HUDEP-2 (cell line): ENCODE results near the gene FTH1.
"Not testable (repeated sequence)": the region's sequence is repeated elsewhere in the genome, so short reads cannot be mapped to it uniquely, and the experiment has no call there.

Source experiments
- DNase-seq, 76 experiments: peaks; one replicate each; lab custom pipeline; 2025; ENCODE audit not compliant: unreplicated experiment in 76 of 76; lab: John Stamatoyannopoulos, UW

The FTH1 gene

DNA sequence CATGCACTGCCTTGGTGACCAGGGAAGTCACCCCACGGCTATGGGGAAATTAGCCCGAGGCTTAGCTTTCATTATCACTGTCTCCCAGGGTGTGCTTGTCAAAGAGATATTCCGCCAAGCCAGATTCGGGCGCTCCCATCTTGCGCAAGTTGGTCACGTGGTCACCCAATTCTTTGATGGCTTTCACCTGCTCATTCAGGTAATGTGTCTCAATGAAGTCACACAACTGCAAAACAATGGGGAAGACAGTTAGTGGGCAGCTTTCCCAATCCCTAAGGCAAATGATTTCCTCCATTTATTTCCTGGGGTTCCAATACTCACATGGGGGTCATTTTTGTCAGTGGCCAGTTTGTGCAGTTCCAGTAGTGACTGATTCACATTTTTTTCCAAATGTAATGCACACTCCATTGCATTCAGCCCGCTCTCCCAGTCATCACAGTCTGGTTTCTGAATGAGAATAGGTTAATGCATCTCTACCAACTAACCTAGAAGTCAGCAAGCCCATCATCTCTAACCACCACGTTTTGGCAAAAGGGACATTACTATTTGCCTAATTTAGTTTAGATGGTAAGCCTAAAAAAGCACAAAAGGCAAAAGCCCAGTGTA lies 2.7 kb downstream of the FTH1 start:
- DNase-seq: peak in 42 of 76 experiments; percentile 7 to 64 (median 30)

DNA sequence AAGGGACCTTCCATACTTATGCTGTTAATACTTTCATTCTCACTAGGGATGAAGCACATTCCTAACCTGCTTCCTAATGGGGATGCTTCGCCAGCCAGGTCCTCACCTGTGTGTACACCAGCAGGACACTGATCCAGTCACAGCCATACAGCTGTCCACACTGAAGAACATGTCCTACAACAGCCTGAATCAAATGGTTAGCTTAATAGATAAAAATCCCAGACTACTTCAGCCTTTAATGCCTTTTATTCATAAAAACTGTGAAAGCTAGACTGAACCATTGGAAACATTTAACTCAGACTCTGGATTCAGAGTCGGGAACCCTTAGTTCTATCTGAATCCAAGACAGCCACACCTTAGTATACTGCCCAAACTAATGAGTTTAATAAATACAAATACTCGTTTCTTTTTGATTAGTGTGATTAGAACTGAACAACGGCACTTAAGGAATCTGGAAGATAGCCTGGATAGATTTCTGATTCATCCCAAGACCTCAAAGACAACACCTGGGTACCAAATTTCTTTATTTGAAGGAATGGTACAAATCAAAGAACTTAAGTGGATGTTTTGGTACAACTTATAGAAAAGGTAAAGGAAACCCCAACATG lies 3.3 kb downstream of the FTH1 start:
- peak in 17 of 76 experiments; percentile 25 to 78 (median 53) for DNase-seq

DNA sequence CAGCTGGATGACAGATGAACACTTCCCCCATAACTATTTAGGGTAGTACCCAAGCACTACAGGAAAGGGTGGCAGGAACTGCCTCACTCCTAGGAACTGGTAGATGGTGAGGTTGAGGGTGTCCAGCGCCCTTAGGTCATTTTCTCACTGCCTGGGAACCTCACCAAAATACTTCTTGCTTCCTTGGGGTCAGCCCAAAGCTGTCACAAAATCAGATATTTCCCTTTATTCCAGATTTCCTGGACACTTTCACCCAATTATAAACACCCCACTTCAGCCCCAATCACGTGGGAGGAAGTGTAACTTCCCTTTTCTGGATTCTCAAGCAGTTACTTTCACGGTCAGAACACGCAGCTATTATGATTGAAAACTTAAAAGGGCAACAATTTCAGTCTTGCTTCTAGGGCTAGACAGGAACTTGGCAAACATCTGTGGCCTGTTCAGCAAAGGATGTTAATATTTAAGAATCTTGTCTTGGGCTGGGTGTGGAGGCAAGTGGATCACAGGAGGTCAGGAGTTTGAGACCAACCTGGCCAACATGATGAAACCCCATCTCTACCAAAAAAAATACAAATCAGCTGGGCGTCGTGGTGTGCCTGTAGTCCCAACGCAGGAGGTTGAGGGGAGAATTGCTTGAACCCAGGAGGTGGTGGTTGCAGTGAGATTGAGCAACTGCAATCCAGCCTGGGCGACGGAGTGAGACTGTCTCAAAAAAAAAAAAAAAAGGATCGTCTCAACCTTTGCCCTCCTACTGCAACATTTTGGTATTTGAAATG lies 4.0 kb downstream of the FTH1 start:
- peak in 59 of 76 experiments; percentile 24 to 89 (median 62) for DNase-seq

DNA sequence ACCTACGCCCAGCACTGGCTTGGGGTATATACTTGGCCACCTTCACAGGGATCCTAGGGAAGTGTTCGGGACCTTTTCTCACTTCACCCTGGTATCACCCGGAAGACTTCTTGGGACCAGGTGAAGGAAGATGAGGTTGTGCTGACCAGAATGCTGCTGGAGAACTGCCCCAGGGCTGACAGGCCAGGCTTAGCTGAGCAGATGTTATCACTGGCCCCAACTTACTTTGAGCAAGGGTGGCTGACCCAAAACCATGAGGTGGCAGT lies 4.5 kb downstream of the FTH1 start:
- peak in 15 of 76 experiments; percentile 28 to 70 (median 41) for DNase-seq

DNA sequence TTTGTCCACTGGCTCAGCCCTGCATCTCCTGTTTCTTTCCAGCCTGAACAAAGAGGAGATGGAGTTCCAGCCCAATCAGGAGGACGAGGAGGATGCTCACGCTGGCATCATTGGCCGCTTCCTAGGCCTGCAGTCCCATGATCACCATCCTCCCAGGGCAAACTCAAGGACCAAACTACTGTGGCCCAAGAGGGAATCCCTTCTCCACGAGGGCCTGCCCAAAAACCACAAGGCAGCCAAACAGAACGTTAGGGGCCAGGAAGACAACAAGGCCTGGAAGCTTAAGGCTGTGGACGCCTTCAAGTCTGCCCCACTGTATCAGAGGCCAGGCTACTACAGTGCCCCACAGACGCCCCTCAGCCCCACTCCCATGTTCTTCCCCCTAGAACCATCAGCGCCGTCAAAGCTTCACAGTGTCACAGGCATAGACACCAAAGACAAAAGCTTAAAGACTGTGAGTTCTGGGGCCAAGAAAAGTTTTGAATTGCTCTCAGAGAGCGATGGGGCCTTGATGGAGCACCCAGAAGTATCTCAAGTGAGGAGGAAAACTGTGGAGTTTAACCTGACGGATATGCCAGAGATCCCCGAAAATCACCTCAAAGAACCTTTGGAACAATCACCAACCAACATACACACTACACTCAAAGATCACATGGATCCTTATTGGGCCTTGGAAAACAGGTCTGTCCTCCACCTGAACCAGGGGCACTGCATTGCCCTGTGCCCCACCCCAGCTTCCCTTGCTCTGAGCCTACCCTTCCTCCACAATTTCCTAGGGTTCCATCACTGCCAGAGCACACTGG lies 5.0 kb downstream of the FTH1 start:
- peak in 3 of 76 experiments; percentile 26 to 57 (median 53) for DNase-seq

DNA sequence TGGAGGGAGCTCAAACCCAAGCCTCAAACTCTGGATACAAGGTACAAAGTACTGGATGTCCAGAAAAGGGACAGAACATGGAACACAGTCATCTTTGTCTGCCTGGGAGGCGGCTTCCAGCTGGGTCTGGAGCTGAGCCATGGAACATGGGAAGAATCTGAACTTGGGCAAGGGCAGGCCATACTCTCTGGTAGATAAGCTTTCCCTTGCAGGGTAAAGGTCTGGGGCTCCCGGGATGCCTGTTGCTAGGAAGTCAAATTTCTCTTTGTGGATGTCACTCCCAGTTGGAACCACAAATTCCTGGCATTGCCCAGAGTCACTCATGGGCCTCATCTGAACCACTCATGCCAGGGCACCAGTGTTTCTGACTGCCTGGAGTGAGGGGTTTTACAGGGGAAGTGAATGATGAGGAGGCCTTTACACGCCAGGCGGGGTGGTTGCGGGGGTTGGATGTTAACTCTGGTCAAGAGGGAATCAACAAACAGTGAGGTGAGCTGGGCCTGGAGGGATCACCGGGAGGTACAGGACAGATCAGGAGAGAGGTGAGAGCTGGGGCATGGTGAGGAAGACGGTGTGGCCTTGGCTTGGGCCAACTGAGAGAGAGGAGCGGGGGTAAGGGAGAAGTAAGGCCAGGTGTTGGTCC lies 5.7 kb downstream of the FTH1 start:
- peak in 1 of 76 experiments; percentile 10 for DNase-seq

DNA sequence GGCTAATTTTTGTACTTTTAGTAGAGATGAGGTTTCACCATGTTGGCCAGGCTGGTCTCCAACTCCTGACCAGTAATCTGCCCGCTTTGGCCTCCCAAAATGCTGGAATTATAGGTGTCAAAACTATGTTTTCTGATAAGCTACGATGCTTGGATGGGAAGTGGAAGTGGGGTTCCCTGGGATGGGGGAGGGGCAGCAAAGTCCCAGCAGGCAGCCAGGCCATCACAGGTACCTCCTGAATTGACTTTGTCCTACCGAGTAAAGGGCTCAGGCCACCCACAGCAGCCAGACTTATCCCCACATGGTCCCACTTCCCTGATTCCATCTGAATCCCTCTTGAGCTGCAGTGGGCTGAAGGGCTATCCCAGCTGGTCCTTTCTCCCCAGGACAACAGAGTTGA lies 6.9 kb downstream of the FTH1 start:
- DNase-seq: no peak

DNA sequence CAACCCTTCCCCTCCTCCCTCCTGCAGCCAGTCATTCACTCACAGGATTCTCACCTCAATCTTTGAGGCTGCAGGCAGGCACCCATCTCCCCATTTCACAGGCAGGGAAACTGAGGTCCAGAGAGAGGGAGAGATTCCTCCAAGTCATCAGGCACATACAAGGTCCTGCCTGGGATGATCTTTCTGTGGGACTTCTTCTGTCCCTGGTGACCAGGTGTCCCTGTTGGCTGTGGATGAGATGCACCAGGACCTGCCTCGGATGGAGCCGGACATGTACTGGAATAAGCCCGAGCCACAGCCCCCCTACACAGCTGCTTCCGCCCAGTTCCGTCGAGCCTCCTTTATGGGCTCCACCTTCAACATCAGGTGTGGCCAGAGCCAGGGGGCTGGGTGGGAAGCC lies 7.8 kb downstream of the FTH1 start:
- DNase-seq: no peak

DNA sequence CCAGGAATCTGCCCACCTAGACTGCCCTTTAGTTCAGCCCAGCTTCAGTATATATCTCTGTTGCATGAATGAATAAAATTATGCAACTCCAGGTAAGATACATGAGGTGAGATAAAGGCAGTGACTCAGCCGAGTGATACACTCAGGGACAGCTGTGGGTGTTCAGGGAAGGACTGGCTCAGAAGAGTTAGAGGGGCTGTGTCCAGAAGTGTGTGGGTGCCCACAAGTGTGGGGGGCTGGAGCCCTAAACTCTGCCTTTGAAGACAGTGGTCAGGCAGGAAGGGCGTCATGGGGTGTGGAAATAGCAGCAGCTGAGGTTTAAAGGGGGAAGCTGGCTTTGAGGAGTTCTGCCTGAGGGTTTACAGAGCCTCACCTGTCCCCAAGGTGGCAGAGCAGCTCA lies 8.3 kb downstream of the FTH1 start:
- DNase-seq: no peak

DNA sequence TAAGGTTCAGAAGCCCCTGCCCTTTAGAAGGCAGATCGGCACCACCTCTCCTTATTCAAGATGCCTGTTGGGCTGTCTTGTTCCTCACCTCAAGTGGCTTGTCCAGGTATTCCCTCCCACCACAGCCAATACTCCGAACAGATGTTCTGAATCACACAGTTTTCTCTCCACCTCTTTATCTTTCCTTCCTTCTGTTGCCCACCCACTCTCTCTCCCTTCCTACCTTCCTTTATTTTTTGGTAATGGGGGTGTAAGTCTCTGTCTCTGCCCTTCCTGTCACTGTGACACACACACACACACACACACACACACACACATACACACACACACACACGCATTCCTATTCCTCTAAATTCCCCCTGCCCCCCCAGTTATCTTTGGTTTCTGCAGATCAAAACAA lies 8.8 kb downstream of the FTH1 start:
- no peak for DNase-seq

DNA sequence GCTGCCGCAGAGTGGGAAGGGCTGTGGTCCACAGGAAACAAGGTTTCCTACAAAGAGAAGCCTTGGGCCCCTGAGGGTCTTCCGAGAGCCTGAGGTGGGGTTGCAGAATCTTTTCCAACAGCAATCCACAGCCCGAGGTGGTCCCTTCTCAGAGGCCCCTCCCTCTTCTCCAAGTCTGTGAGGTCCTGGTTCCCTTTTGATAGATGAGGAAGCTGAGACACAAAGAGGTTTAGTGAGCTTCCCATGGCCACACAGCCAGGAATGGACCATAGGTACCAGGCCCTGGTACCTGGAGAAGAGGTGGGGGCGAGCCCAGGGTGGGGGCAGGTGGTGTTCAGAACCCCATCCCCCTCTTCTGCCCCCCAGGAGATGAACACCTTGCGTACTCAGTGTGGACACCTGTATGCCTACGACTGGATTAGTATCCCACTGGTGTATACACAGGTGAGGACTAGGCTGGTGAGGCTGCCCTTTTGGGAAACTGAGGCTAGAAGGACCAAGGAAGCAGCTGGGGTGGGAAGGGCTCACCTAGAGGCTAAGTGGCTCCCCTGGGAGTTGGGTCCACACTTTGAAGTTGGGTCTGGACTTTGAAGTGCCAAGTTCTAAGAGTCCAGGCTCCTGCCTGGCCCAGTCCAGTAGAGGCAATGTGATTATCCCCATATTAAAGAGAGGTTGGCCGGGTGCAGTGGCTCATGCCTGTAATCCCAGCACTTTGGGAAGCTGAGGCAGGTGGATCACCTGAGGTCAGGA lies 10.2 kb downstream of the FTH1 start:
- no peak for DNase-seq

DNA sequence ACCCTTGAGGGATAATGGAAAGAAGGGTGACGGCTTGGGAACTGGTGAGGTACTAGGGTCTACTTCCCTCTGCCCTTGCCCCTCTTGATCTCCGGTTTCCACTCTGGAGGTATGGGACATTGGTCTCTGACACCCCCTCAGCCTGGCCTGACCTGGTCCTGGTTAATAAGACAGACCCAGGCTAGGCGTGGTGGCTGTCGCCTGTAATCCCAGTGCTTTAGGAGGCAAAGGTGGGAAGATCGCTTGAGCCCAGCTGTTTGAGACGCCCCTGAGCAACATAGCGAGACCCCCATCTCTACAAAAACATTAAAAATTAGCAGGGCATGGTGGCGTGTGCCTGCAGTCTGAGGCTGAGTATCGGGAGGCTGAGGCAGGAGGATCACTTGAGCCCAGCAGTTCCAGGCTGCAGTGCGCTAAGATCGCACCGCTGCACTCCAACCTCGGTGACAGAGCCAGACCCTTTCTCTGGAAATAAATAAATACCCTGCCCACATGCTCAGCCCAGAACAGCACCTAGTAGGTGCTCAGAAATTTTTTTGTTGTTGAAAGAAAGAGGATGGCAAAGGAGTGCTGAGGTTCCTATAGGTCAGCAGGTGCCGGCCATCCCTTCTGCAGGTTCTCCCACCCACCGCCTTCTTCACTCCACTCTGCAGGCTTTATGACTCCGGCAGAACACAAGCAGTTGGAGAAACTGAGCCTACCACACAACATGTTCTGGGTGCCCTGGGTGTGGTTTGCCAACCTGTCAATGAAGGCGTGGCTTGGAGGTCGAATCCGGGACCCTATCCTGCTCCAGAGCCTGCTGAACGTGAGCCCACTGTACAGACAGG lies 11.0 kb downstream of the FTH1 start:
- no peak for DNase-seq

DNA sequence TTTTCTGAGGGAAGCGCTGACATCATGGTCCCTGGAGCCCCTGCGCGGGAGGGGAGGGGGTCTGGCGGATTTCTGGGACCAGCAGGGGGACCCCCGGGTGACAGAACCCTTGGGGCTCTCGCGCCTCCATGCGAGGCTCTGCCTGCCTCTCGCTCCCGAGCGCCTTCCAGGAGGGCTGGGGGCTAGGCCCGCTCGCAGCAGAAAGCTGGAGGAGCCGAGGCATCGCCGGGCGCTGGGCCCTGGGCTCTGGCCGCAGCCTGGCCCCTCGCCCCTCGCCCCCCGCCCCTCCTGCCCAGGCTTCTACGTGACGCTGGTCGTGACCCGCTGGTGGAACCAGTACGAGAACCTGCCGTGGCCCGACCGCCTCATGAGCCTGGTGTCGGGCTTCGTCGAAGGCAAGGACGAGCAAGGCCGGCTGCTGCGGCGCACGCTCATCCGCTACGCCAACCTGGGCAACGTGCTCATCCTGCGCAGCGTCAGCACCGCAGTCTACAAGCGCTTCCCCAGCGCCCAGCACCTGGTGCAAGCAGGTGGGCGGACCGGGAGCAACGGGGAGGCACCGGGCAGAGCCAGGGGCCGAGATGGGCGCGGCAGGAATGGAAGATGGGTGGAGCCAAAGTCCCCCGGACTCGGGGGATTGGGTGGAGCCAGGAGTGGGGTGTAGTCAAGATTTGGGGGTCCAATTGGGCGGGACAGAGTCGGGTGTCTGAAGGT lies 11.9 kb downstream of the FTH1 start:
- DNase-seq: no peak

DNA sequence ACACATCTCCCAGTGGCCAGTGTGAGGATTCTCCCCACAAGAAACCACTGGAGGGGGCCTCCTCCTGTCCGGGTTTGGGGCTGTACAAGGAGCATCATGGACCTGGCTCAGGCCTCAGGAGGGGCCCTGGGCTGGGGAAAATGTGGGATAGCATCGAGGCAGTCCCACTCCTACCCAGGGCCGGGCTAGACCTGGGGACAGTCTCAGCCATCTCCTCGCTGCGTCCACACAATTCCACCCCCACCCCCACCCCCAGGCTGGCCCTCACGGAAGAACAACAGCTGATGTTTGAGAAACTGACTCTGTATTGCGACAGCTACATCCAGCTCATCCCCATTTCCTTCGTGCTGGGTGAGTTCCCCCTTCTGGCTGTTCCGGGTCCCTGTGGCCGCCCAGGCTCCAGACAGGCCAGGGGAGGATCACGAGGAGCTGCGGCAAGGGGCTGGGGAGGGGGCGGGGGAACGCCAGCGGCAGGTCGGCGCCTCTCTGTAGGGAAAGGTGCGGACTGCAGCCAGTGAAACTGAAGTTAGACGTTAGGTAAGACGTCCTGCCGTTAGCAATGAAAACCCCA lies 12.5 kb downstream of the FTH1 start:
- DNase-seq: no peak

DNA sequence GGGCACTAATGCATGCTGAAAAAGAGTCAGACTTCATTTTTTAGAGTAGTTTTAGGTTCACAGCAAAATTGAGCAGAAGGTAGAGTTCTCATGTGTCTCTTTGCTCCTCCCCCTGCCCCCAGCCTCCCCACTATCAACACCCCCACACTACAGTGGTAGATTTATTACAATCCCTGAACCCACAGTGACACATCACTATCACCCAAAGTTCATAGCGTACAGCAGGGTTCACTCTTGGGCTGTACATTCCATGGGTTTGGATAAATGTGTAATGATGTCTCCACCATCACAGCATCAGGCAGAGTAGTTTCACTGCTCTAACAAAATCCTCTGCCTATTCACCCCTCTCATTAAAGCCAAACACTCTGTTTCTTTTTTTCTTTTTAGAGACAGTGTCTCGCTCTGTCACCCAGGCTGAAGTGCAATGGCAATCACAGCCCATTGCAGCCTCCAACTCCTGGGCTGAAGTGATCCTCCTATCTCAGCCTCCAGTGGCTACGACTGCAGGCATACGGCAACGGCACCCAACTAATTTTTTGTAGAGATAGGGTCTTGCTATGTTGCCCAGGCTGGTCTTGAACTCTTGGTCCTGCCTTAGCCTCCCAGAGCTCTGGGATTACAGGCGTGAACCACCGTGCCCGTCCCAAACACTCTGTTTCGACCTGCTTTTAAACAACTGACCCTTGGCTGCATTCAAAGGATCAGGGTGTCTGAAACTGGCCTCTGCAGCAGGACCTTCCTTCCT lies 13.2 kb downstream of the FTH1 start:
- peak in 2 of 76 experiments; percentile 13 to 16 for DNase-seq

DNA sequence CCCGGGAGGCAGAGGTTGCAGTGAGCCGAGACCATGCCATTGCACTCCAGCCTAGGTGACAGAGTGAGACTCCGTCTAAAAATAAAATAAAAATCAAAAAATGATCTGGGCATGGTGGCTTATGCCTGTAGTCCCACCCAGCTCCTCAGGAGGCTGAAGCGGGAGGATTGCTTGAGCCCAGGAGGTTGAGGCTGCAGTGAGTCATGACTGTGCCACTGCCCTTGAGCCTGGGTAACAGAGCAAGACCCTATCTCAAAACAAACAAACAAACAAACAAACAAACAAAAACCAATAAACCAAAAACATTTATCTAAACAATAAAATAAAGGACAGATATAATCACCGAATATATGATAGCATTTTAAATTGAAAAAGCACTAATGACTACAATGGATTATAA lies 13.8 kb downstream of the FTH1 start:
- not testable (repeated sequence) for DNase-seq

DNA sequence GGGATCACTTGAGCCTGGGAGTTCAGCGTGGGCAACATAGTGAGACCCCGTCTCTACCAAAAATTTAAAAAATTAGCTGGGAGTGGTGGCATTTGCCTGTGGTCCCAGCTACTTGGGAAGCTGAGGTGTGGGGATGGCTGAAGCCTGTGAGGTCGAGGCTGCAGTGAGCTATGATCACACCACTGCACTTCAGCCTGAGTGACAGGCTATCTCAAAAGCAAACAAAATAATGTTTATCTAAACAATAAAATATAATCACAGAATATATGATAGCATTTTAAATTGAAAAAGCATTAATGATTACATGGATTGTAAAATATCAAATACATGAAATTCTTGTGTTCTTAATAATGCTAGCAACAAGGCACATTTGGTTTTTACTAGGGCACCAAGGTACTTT lies 14.6 kb downstream of the FTH1 start:
- no peak for DNase-seq
